ENCODE measurements around the gene POU2AF3. TPM values are rescaled to one million over a fixed set of nuclear protein-coding genes. Genes with fewer than 3 reads are reported as not detected.

POU2AF3 gene
- polyA plus RNA-seq, 1 donor (not counting 4 experiments of a cell fraction or from before 2014, with no cell fraction given), result not detected

DNA sequence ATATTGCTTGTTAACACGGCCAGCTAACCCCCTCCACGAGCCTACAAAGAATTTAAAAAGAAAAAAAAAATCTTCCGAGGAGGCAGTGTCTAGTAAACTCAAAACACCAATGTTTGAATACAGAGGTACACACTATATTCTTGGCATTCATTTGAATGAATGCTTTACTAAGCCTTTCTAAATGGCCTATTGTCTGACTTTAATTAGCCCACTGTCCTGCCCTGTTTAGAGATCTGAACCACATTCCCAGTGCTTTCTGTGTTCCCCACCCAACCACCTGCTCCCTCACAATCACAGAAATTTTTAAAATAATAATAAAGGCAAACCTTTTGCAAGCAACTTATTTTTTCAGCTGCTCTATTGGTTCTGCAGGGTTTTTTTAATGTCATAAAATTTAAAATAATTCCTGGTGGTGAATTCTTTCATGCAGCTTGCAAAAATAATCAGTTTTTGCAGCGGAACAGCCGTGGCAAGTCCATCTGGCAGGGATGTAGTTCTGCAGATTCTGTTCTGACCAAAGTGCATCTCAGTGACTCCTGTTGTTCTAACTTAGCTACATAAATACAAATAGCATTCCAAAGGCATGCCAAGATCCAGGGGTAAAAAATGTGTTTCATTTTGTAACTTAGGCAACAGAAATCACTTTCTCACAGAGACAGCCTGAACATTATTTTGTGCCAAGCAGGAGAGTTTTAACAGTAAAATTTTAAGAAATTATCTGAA, 29.0 kb upstream of the POU2AF3 start:
- Histone ChIP-seq H3K4me3 (ENCODE audit: control insufficient read depth in 2 of 3, extremely low read depth in 1 of 3, insufficient read depth in 2 of 3, low read depth in 1 of 3, low read length in 3 of 3) (no peak overlapping the region), H3K9me1 (ENCODE audit: control insufficient read depth, extremely low read depth, insufficient read depth, low read length) (no peaks in the 10 kb centered on the region), H3K36me3 (ENCODE audit: control insufficient read depth in 2 of 2, extremely low read depth in 1 of 2, insufficient read depth in 2 of 2, low read length in 2 of 2) (no peaks in the 10 kb centered on the region), H2AFZ (ENCODE audit: control insufficient read depth, low read length) (no peak overlapping the region), H4K20me1 (ENCODE audit: control insufficient read depth, extremely low read depth, insufficient read depth, low read length) (no peaks in the 10 kb centered on the region), H3K9me3 (ENCODE audit: control insufficient read depth, low read depth, low read length) (no peaks in the 10 kb centered on the region), H3K79me2 (ENCODE audit: control insufficient read depth, insufficient read depth, low read length) (no peaks in the 10 kb centered on the region), H3K27ac (ENCODE audit: control insufficient read depth, insufficient read depth, low read length) (no peak overlapping the region), H3K4me1 (ENCODE audit: control insufficient read depth, extremely low read depth, insufficient read depth, low read length) (no peaks in the 10 kb centered on the region), H3K4me2 (ENCODE audit: control insufficient read depth, extremely low read depth, insufficient read depth, low read depth, low read length) (no peak overlapping the region), H3K9ac (ENCODE audit: control insufficient read depth, extremely low read depth, insufficient read depth, low read length) (no peak overlapping the region), H3K27me3 (ENCODE audit: control insufficient read depth, extremely low read depth, insufficient read depth, low read length) (no peaks in the 10 kb centered on the region)
- DNase-seq (ENCODE audit: low read depth, low spot score) (no peak), FAIRE-seq (no peak)
- dilution Hi-C loops (cut with MboI; ENCODE audit: extremely low pct_ligation_motif_present, low sequenced_read_pairs), result no loop called here
- TF ChIP-seq, protein P1, sequence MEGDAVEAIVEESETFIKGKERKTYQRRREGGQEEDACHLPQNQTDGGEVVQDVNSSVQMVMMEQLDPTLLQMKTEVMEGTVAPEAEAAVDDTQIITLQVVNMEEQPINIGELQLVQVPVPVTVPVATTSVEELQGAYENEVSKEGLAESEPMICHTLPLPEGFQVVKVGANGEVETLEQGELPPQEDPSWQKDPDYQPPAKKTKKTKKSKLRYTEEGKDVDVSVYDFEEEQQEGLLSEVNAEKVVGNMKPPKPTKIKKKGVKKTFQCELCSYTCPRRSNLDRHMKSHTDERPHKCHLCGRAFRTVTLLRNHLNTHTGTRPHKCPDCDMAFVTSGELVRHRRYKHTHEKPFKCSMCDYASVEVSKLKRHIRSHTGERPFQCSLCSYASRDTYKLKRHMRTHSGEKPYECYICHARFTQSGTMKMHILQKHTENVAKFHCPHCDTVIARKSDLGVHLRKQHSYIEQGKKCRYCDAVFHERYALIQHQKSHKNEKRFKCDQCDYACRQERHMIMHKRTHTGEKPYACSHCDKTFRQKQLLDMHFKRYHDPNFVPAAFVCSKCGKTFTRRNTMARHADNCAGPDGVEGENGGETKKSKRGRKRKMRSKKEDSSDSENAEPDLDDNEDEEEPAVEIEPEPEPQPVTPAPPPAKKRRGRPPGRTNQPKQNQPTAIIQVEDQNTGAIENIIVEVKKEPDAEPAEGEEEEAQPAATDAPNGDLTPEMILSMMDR (optimal IDR thresholded peaks at IDR 0.05 in 1 of 3, IDR thresholded peaks at IDR 0.05 in 1 of 3, conservative IDR thresholded peaks at IDR 0.05 in 1 of 3; ENCODE audit: extremely low read depth in 1 of 3, insufficient read depth in 2 of 3, low read length in 3 of 3), result no peak
- no peak for TF ChIP-seq EZH2 (IDR thresholded peaks at IDR 0.05; ENCODE audit: low read length)

DNA sequence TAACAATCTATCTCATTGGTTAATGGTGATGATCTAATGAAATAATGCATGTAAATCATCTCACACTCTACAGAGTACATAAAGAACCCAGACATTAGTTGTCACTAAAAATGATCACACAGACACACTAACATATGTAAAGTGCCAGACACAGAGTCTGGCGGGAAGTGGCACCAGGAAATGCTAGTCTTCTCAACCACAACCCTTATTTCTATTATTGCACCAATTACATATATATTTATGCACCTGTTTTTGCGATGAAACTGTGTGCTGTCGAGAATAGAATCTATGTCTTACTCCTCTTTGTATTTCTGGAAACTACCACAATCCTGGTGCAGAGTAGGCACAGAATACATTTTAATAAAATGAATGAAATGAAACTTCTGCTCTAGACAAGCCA, 25.9 kb upstream of the POU2AF3 start:
- TF ChIP-seq, protein P1 (optimal IDR thresholded peaks at IDR 0.05 in 1 of 3, IDR thresholded peaks at IDR 0.05 in 1 of 3, conservative IDR thresholded peaks at IDR 0.05 in 1 of 3; ENCODE audit: extremely low read depth in 1 of 3, insufficient read depth in 2 of 3, low read length in 3 of 3), result no peak
- no peak for TF ChIP-seq EZH2 (IDR thresholded peaks at IDR 0.05; ENCODE audit: low read length)
- Histone ChIP-seq H4K20me1 (ENCODE audit: control insufficient read depth, extremely low read depth, insufficient read depth, low read length) (no peaks in the 10 kb centered on the region), H3K79me2 (ENCODE audit: control insufficient read depth, insufficient read depth, low read length) (no peaks in the 10 kb centered on the region), H3K4me1 (ENCODE audit: control insufficient read depth, extremely low read depth, insufficient read depth, low read length) (no peaks in the 10 kb centered on the region), H3K27me3 (ENCODE audit: control insufficient read depth, extremely low read depth, insufficient read depth, low read length) (no peaks in the 10 kb centered on the region), H3K9me1 (ENCODE audit: control insufficient read depth, extremely low read depth, insufficient read depth, low read length) (no peaks in the 10 kb centered on the region), H3K9ac (ENCODE audit: control insufficient read depth, extremely low read depth, insufficient read depth, low read length) (no peak overlapping the region), H3K4me3 (ENCODE audit: control insufficient read depth in 2 of 3, extremely low read depth in 1 of 3, insufficient read depth in 2 of 3, low read depth in 1 of 3, low read length in 3 of 3) (no peak overlapping the region), H3K4me2 (ENCODE audit: control insufficient read depth, extremely low read depth, insufficient read depth, low read depth, low read length) (no peak overlapping the region), H2AFZ (ENCODE audit: control insufficient read depth, low read length) (no peak overlapping the region), H3K27ac (ENCODE audit: control insufficient read depth, insufficient read depth, low read length) (no peak overlapping the region), H3K36me3 (ENCODE audit: control insufficient read depth in 2 of 2, extremely low read depth in 1 of 2, insufficient read depth in 2 of 2, low read length in 2 of 2) (no peaks in the 10 kb centered on the region), H3K9me3 (ENCODE audit: control insufficient read depth, low read depth, low read length) (no peaks in the 10 kb centered on the region)
- dilution Hi-C loops (cut with MboI; ENCODE audit: extremely low pct_ligation_motif_present, low sequenced_read_pairs), result no loop called here
- DNase-seq (ENCODE audit: low read depth, low spot score) (no peak), FAIRE-seq (no peak)

All from keratinocyte (primary cell).